ENCODE measurements around the gene YWHAB.

Gene YWHAB

GRCh38 chr20:44954211-44954610, 68.7 kb downstream of the YWHAB start:
- DNase-seq (ENCODE audit: low read depth), result no peak

GRCh38 chr20:44955270-44955669, 69.8 kb downstream of the YWHAB start:
- no peak for DNase-seq (ENCODE audit: low read depth)

GRCh38 chr20:44956410-44956809, 70.9 kb downstream of the YWHAB start:
- no peak for DNase-seq (ENCODE audit: low read depth)
